ENCODE results near the gene OR52B2.
"Not testable (repeated sequence)": the region's sequence is repeated elsewhere in the genome, so short reads cannot be mapped to it uniquely, and the experiment has no call there.

Gene OR52B2

GRCh38 chr11:6152126-6152525 lies 18.0 kb downstream of the OR52B2 start:
- no peak for DNase-seq (ENCODE audit: low read depth)

- DNase-seq (ENCODE audit: low read depth) = no peak
These were observed 19.0 kb downstream of the OR52B2 start for GRCh38 chr11:6151117-6151516.

GRCh38 chr11:6143737-6144136 lies 26.4 kb downstream of the OR52B2 start:
- not testable (repeated sequence) for DNase-seq (ENCODE audit: low read depth)

- no peak for DNase-seq (ENCODE audit: low read depth)
These were observed 27.2 kb downstream of the OR52B2 start for GRCh38 chr11:6142936-6143335.

- not testable (repeated sequence) for DNase-seq (ENCODE audit: low read depth)
These were observed 34.2 kb downstream of the OR52B2 start for GRCh38 chr11:6135936-6136335.

- DNase-seq (ENCODE audit: low read depth) = no peak
These were observed 37.7 kb downstream of the OR52B2 start for GRCh38 chr11:6132431-6132830.

GRCh38 chr11:6129635-6130034 lies 40.5 kb downstream of the OR52B2 start:
- DNase-seq (ENCODE audit: low read depth) = no peak

GRCh38 chr11:6129011-6129410 lies 41.1 kb downstream of the OR52B2 start:
- DNase-seq (ENCODE audit: low read depth) = no peak

- DNase-seq (ENCODE audit: low read depth) = peak; percentile 50
These were observed 42.2 kb downstream of the OR52B2 start for GRCh38 chr11:6127881-6128280.

- no peak for DNase-seq (ENCODE audit: low read depth)
These were observed 45.9 kb downstream of the OR52B2 start for GRCh38 chr11:6124245-6124644.

Measured in amniotic epithelial cell (primary cell).